CD4-positive, alpha-beta memory T cell (primary cell): Measurements from ENCODE around the gene SGIP1. TPM values are rescaled to one million over a fixed set of nuclear protein-coding genes. Genes with fewer than 3 reads are reported as not detected.

Experiments used
- CTCF ChIA-PET: fragments of 350-600 bp; sonication (Branson Sonifier 250); formaldehyde crosslinking; loops from one replicate; lab custom pipeline; 2021; ENCODE audit warnings: inconsistent platforms; ENCODE audit not compliant: partially characterized antibody; lab: Charles Lee
- POLR2A ChIA-PET: fragments of 350-600 bp; sonication (Branson Sonifier 250); formaldehyde crosslinking; loops from one replicate; lab custom pipeline; 2021; ENCODE audit not compliant: partially characterized antibody; lab: Charles Lee
- DNase-seq, 5 donors: peaks; one replicate each; pipeline versions ENCODE4 v3.0.0 to v3.0.0-alpha.2; 2020 to 2022; ENCODE audit warnings: mixed read lengths in 1 of 5
- H3K27ac ChIP-seq: one replicate; pipeline ENCODE4 v1.7.0; 2013; ENCODE audit warnings: low read depth, low read length
- H3K27me3 ChIP-seq: 2 replicates; pipeline ENCODE4 v1.7.0; 2013; ENCODE audit warnings: mild to moderate bottlenecking, low read length, moderate library complexity; ENCODE audit not compliant: insufficient read depth
- H3K36me3 ChIP-seq: 2 replicates; pipeline ENCODE4 v1.7.0; 2013; ENCODE audit warnings: mild to moderate bottlenecking, low read length, moderate library complexity; ENCODE audit not compliant: insufficient read depth
- H3K4me1 ChIP-seq: 2 replicates; pipeline ENCODE4 v1.7.0; 2013; ENCODE audit warnings: mild to moderate bottlenecking, low read length, moderate library complexity; ENCODE audit not compliant: insufficient read depth
- H3K4me3 ChIP-seq, 2 donors: one replicate each; pipeline ENCODE4 v1.7.0; 2013; ENCODE audit warnings: low read length in 2 of 2, mild to moderate bottlenecking in 1 of 2
- H3K9me3 ChIP-seq, 2 donors: one replicate each; pipeline ENCODE4 v1.7.0; 2013; ENCODE audit warnings: low read length in 2 of 2, control low read depth in 1 of 2; ENCODE audit not compliant: control insufficient read depth in 1 of 2
- H3K27ac Mint-ChIP-seq, 7 donors: one replicate each; pipeline ENCODE4 v1.8.0; 2020 to 2021; ENCODE audit warnings: mixed read lengths in 7 of 7, mild to moderate bottlenecking in 6 of 7, inconsistent platforms in 3 of 7, moderate library complexity in 3 of 7
- H3K27me3 Mint-ChIP-seq, 2 donors: one replicate each; pipeline ENCODE4 v1.8.0; 2020 to 2021; ENCODE audit warnings: mixed read lengths in 2 of 2
- H3K36me3 Mint-ChIP-seq, 2 donors: one replicate each; pipeline ENCODE4 v1.8.0; 2020 to 2021; ENCODE audit warnings: mixed read lengths in 2 of 2, inconsistent platforms in 1 of 2, mild to moderate bottlenecking in 1 of 2
- H3K4me1 Mint-ChIP-seq, 4 donors: one replicate each; pipeline ENCODE4 v1.8.0; 2020 to 2021; ENCODE audit warnings: mixed read lengths in 4 of 4, mild to moderate bottlenecking in 1 of 4
- H3K4me3 Mint-ChIP-seq, 8 donors: one replicate each; pipeline ENCODE4 v1.8.0; 2020 to 2021; ENCODE audit warnings: mixed read lengths in 8 of 8, mild to moderate bottlenecking in 7 of 8, moderate library complexity in 6 of 8, inconsistent platforms in 3 of 8
- H3K9me3 Mint-ChIP-seq, 8 donors: one replicate each; pipeline ENCODE4 v1.8.0; 2020 to 2021; ENCODE audit warnings: mixed read lengths in 8 of 8, mild to moderate bottlenecking in 5 of 8, inconsistent platforms in 3 of 8, moderate library complexity in 1 of 8
- intact Hi-C: fragments of 100-400 bp; cut with micrococcal nuclease; formaldehyde crosslinking; loops from one replicate; pipeline ENCODE4 v1.15.1; 2023
- polyA plus RNA-seq, 2 donors: library from polyadenylated mRNA; unstranded; fragments of 300-500 nt; fragmentation: Illumina TruSeq; gene quantifications; one replicate each; pipeline ENCODE4 v1.2.3, GENCODE V29; 2021
- total RNA-seq, 2 experiments: library from RNA; stranded (reverse); gene quantifications; one replicate each; pipeline ENCODE4 v1.2.3, GENCODE V29; 2021

SGIP1 gene
- total and polyA plus RNA-seq, 4 experiments from 2014 or later, result not detected

GRCh38 chr1:66506991-66507390, 27.0 kb upstream of the SGIP1 start:
- Histone ChIP-seq H3K4me3 (no peak overlapping the region), H3K9me3 (no peaks in the 10 kb centered on the region), H3K27ac (no peak overlapping the region), H3K4me1 (no peaks in the 10 kb centered on the region), H3K36me3 (no peaks in the 10 kb centered on the region), H3K27me3 (peaks cover 5% of the 10 kb centered on the region)
- CTCF ChIA-PET, result interaction anchor here (1.5 kb wide), 1 partner anchor 9 kb away, joined by 3 read pairs; no protein-coding TSS in a partner anchor
- no peak for DNase-seq
- intact Hi-C loops, result no loop called here
- Mint-ChIP-seq H3K4me1 (no peaks in the 10 kb centered on the region), H3K9me3 (no peaks in the 10 kb centered on the region), H3K27ac (no peak overlapping the region), H3K36me3 (no peaks in the 10 kb centered on the region), H3K27me3 (peaks cover 13 to 28% of the 10 kb centered on the region in 2 donors), H3K4me3 (no peak overlapping the region)
- POLR2A ChIA-PET, result no interaction called here

- peaks cover 0 to 7% (median 0%) of the 10 kb centered on the region in 8 donors for H3K9me3 Mint-ChIP-seq
- H3K4me1 ChIP-seq, result no peaks in the 10 kb centered on the region
- CTCF ChIA-PET, result no interaction called here
Measured at GRCh38 chr1:66510407-66510806, 23.5 kb upstream of the SGIP1 start.

DNA sequence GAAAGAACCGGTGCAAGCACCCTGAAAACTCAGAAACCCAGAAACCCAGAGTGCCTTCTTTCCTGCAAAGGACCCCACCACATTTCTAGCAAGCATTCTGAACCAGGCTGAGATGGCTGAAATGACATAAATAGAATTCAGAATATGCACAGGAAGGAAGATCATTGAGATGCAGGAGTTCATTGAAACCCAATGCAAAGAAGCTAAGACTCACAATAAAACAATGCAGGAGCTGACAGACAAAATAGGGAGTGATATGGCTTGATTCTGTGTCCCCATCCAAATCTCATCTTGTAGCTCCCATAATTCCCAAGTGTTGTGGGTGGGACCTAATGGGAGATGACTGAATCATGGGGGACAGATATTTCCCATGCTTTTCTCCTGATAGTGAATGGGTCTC, 22.8 kb upstream of the SGIP1 start:
- DNase-seq, result no peak
- Histone ChIP-seq H3K4me1 (no peaks in the 10 kb centered on the region), H3K27me3 (peaks cover 5% of the 10 kb centered on the region), H3K27ac (no peak overlapping the region), H3K36me3 (no peaks in the 10 kb centered on the region), H3K4me3 (no peak overlapping the region), H3K9me3 (no peaks in the 10 kb centered on the region)
- peaks cover 24 to 27% of the 10 kb centered on the region in 2 donors for H3K27me3 Mint-ChIP-seq
- no peaks in the 10 kb centered on the region for H3K36me3 Mint-ChIP-seq
- H3K4me1 Mint-ChIP-seq, result no peaks in the 10 kb centered on the region
- peaks cover 0 to 7% (median 0%) of the 10 kb centered on the region in 8 donors for H3K9me3 Mint-ChIP-seq
- intact Hi-C loops, result no loop called here
- H3K4me3 Mint-ChIP-seq, result no peak overlapping the region
- no peak overlapping the region for H3K27ac Mint-ChIP-seq
- ChIA-PET CTCF (interaction anchor here (1.0 kb wide), 1 partner anchor 18 kb away, joined by 4 read pairs; no protein-coding TSS in a partner anchor), POLR2A (no interaction called here)

More at GRCh38 chr1:66510407-66510806, 23.5 kb upstream of the SGIP1 start:
- no peaks in the 10 kb centered on the region for H3K36me3 ChIP-seq
- no peak overlapping the region for H3K4me3 ChIP-seq
- no peak overlapping the region for H3K27ac Mint-ChIP-seq
- POLR2A ChIA-PET, result no interaction called here
- no peaks in the 10 kb centered on the region for H3K9me3 ChIP-seq
- H3K4me1 Mint-ChIP-seq, result no peaks in the 10 kb centered on the region
- DNase-seq, result no peak
- H3K27ac ChIP-seq, result no peak overlapping the region
- no peak overlapping the region for H3K4me3 Mint-ChIP-seq
- peaks cover 20 to 28% of the 10 kb centered on the region in 2 donors for H3K27me3 Mint-ChIP-seq
- peaks cover 5% of the 10 kb centered on the region for H3K27me3 ChIP-seq
- H3K36me3 Mint-ChIP-seq, result no peaks in the 10 kb centered on the region
- intact Hi-C loops, result no loop called here

DNA sequence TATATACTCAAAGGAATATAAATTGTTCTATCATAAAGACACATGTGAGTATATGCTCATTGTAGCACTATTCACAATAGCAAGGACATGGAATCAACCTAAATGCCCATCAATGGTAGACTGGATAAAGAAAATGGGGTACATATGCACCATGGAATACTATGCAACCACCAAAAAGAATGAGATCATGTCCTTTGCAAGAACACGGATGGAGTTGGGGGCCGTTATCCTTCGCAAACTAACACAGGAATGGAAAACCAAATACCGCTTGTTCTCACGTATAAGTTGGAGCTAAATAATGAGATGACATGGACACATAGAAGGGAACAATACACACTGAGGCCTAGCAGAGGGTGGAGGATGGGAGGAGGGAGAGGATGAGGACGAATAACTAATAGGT, 16.0 kb upstream of the SGIP1 start:
- H3K4me3 Mint-ChIP-seq, result no peak overlapping the region
- H3K4me1 ChIP-seq, result no peaks in the 10 kb centered on the region
- intact Hi-C loops, result no loop called here
- H3K27me3 Mint-ChIP-seq, result peaks cover 5 to 11% of the 10 kb centered on the region in 2 donors
- no peaks in the 10 kb centered on the region for H3K9me3 ChIP-seq
- H3K9me3 Mint-ChIP-seq, result peaks cover 0 to 7% (median 0%) of the 10 kb centered on the region in 8 donors
- no peak for DNase-seq
- POLR2A ChIA-PET, result no interaction called here
- H3K4me1 Mint-ChIP-seq, result no peaks in the 10 kb centered on the region
- no peaks in the 10 kb centered on the region for H3K27me3 ChIP-seq
- H3K27ac ChIP-seq, result no peak overlapping the region
- CTCF ChIA-PET, result no interaction called here
- no peak overlapping the region for H3K4me3 ChIP-seq
- no peaks in the 10 kb centered on the region for H3K36me3 ChIP-seq
- no peak overlapping the region for H3K27ac Mint-ChIP-seq
- no peaks in the 10 kb centered on the region for H3K36me3 Mint-ChIP-seq

DNA sequence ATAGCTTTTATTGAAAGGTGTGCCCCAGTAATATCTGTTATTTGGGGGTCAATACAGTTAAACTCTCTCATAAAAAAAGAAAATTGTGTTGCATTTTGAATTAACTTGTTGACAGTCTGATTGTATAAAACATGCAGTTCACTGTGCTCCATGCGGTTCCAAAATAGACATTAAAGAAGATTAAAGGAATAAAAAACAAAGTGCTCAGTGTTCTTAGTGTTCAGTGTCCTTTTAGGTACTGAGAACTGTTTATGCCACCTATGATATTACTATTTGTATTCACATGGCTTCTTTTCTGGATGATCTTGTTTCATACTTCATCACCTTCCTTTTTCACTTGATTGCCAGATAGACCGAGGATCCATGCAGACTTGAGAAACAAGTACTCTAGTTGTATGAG, 15.3 kb upstream of the SGIP1 start:
- Histone ChIP-seq H3K4me3 (no peak overlapping the region), H3K9me3 (no peaks in the 10 kb centered on the region), H3K36me3 (no peaks in the 10 kb centered on the region), H3K4me1 (no peaks in the 10 kb centered on the region), H3K27me3 (no peaks in the 10 kb centered on the region), H3K27ac (no peak overlapping the region)
- DNase-seq, result no peak
- H3K9me3 Mint-ChIP-seq, result peaks cover 0 to 2% (median 0%) of the 10 kb centered on the region in 8 donors
- no peaks in the 10 kb centered on the region for H3K4me1 Mint-ChIP-seq
- no peak overlapping the region for H3K4me3 Mint-ChIP-seq
- ChIA-PET CTCF (no interaction called here), POLR2A (no interaction called here)
- no peaks in the 10 kb centered on the region for H3K36me3 Mint-ChIP-seq
- H3K27me3 Mint-ChIP-seq, result peaks cover 5 to 10% of the 10 kb centered on the region in 2 donors
- intact Hi-C loops, result no loop called here
- H3K27ac Mint-ChIP-seq, result no peak overlapping the region

- CTCF ChIA-PET, result no interaction called here
Measured at GRCh38 chr1:66519992-66520391, 14.0 kb upstream of the SGIP1 start.

GRCh38 chr1:66520655-66521054, 13.3 kb upstream of the SGIP1 start:
- POLR2A ChIA-PET, result no interaction called here
- CTCF ChIA-PET, result no interaction called here

More at GRCh38 chr1:66519992-66520391, 14.0 kb upstream of the SGIP1 start:
- H3K27me3 ChIP-seq, result no peaks in the 10 kb centered on the region
- intact Hi-C loops, result no loop called here
- H3K4me3 ChIP-seq, result no peak overlapping the region
- Mint-ChIP-seq H3K4me1 (no peaks in the 10 kb centered on the region), H3K9me3 (no peaks in the 10 kb centered on the region), H3K27ac (no peak overlapping the region), H3K4me3 (no peak overlapping the region), H3K27me3 (peaks cover 5 to 9% of the 10 kb centered on the region in 2 donors), H3K36me3 (no peaks in the 10 kb centered on the region)
- no peaks in the 10 kb centered on the region for H3K4me1 ChIP-seq
- H3K27ac ChIP-seq, result no peak overlapping the region
- no peak for DNase-seq
- no peaks in the 10 kb centered on the region for H3K36me3 ChIP-seq
- no peaks in the 10 kb centered on the region for H3K9me3 ChIP-seq
- POLR2A ChIA-PET, result no interaction called here

More at GRCh38 chr1:66520655-66521054, 13.3 kb upstream of the SGIP1 start:
- no peak for DNase-seq
- intact Hi-C loops, result no loop called here
- peaks cover 3 to 9% of the 10 kb centered on the region in 2 donors for H3K27me3 Mint-ChIP-seq
- no peaks in the 10 kb centered on the region for H3K4me1 Mint-ChIP-seq
- no peak overlapping the region for H3K27ac Mint-ChIP-seq
- H3K4me1 ChIP-seq, result no peaks in the 10 kb centered on the region
- H3K9me3 Mint-ChIP-seq, result no peaks in the 10 kb centered on the region
- no peak overlapping the region for H3K27ac ChIP-seq
- H3K27me3 ChIP-seq, result no peaks in the 10 kb centered on the region
- H3K9me3 ChIP-seq, result no peaks in the 10 kb centered on the region
- H3K4me3 Mint-ChIP-seq, result no peak overlapping the region
- no peaks in the 10 kb centered on the region for H3K36me3 ChIP-seq
- no peaks in the 10 kb centered on the region for H3K36me3 Mint-ChIP-seq
- H3K4me3 ChIP-seq, result no peak overlapping the region
